Adipose tissue (tissue), 3 donors: ENCODE data around the gene LOXL1. TPM values are rescaled to one million over a fixed set of nuclear protein-coding genes. Genes with fewer than 3 reads are reported as not detected.

ENCODE experiments used
- H3K27ac ChIP-seq: one replicate; pipeline ENCODE4 v1.5.1; 2013; ENCODE audit warnings: low read depth, low read length
- WGBS, 3 donors: extraction: QIAGEN DNeasy Blood & Tissue Kit; methylation state at CpG; one replicate each; pipeline ENCODE4 v1.1.7; 2013; 5-methylcytosine and 5-hydroxymethylcytosine counted together
- polyA plus RNA-seq, 3 donors: library from polyadenylated mRNA; stranded (reverse); fragments of 200-250 nt; gene quantifications; one replicate each; pipeline ENCODE4 v1.2.3, GENCODE V29; 2013
- donor health status: healthy with polysubstance abuse.
- donor health status: Bipolar disorder and iron deficiency.
- donor health status: healthy.

The LOXL1 gene
- polyA plus RNA-seq, 3 donors: 4.2 to 15.7 (median 6.7) TPM

- 71 to 78% (median 76%) methylated on average over 15 of the region's 15 CpGs for WGBS, 3 donors
Measured at GRCh38 chr15:73897441-73898261, 28.6 kb upstream of the LOXL1 start.

GRCh38 chr15:73899197-73900094, 26.8 kb upstream of the LOXL1 start:
- 57 to 69% (median 64%) methylated on average over 15 of the region's 15 CpGs for WGBS, 3 donors
- H3K27ac ChIP-seq: no peak overlapping the region

More at GRCh38 chr15:73897441-73898261, 28.6 kb upstream of the LOXL1 start:
- no peak overlapping the region for H3K27ac ChIP-seq

GRCh38 chr15:73900095-73900712, 26.1 kb upstream of the LOXL1 start:
- H3K27ac ChIP-seq: no peak overlapping the region
- WGBS, 3 donors: 70 to 75% (median 73%) methylated on average over 10 of the region's 10 CpGs

- WGBS, 3 donors: 94 to 95% (median 95%) methylated on average over 7 of the region's 7 CpGs
Measured at GRCh38 chr15:73901126-73901810, 25.0 kb upstream of the LOXL1 start.

GRCh38 chr15:73902121-73903020, 23.9 kb upstream of the LOXL1 start:
- H3K27ac ChIP-seq: no peak overlapping the region
- WGBS, 3 donors: 51 to 76% (median 70%) methylated on average over 11 of the region's 11 CpGs

More at GRCh38 chr15:73901126-73901810, 25.0 kb upstream of the LOXL1 start:
- no peak overlapping the region for H3K27ac ChIP-seq

- WGBS, 3 donors: 84 to 90% (median 88%) methylated on average over 9 of the region's 9 CpGs
- no peak overlapping the region for H3K27ac ChIP-seq
Measured at GRCh38 chr15:73904026-73904815, 22.0 kb upstream of the LOXL1 start.

GRCh38 chr15:73905225-73905827, 20.9 kb upstream of the LOXL1 start:
- H3K27ac ChIP-seq: no peak overlapping the region
- 93 to 97% (median 95%) methylated on average over 3 of the region's 3 CpGs for whole genome bisulfite sequencing, 3 donors

- H3K27ac ChIP-seq: no peak overlapping the region
- WGBS, 3 donors: 58 to 76% (median 72%) methylated on average over 4 of the region's 4 CpGs
Measured at GRCh38 chr15:73906346-73907034, 19.8 kb upstream of the LOXL1 start.

GRCh38 chr15:73907035-73907408, 19.2 kb upstream of the LOXL1 start:
- no peak overlapping the region for H3K27ac ChIP-seq
- WGBS, 3 donors: 43 to 80% (median 51%) methylated on average over 2 of the region's 2 CpGs

- no peak overlapping the region for H3K27ac ChIP-seq
- 11 to 21% (median 16%) methylated on average over 7 of the region's 7 CpGs for WGBS, 3 donors
Measured at GRCh38 chr15:73908030-73908821, 18.0 kb upstream of the LOXL1 start.

GRCh38 chr15:73908822-73909122, 17.5 kb upstream of the LOXL1 start:
- WGBS, 3 donors: 95 to 97% (median 95%) methylated on average over 2 of the region's 2 CpGs

GRCh38 chr15:73909651-73910050, 16.6 kb upstream of the LOXL1 start:
- WGBS, 3 donors: 70 to 96% (median 83%) methylated on average over 2 of the region's 2 CpGs

More at GRCh38 chr15:73908822-73909122, 17.5 kb upstream of the LOXL1 start:
- H3K27ac ChIP-seq: no peak overlapping the region

GRCh38 chr15:73910522-73911303, 15.5 kb upstream of the LOXL1 start:
- WGBS, 3 donors: 76 to 79% (median 76%) methylated on average over 7 of the region's 7 CpGs
- H3K27ac ChIP-seq: no peak overlapping the region

More at GRCh38 chr15:73909651-73910050, 16.6 kb upstream of the LOXL1 start:
- H3K27ac ChIP-seq: no peak overlapping the region

- no peak overlapping the region for H3K27ac ChIP-seq
- WGBS, 3 donors: 80 to 84% (median 81%) methylated on average over 7 of the region's 7 CpGs
Measured at GRCh38 chr15:73912030-73912596, 14.1 kb upstream of the LOXL1 start.
